GM13976 (cell line): ENCODE data around the gene AKIRIN2.
"Not testable (repeated sequence)": the region's sequence is repeated elsewhere in the genome, so short reads cannot be mapped to it uniquely, and the experiment has no call there.

Experiments used
- DNase-seq: peaks from one replicate; pipeline ENCODE4 v3.0.0; 2012; ENCODE audit warnings: low spot score
- in situ Hi-C: fragments of 300-500 bp; cut with MboI; formaldehyde crosslinking; loops from one replicate; pipeline ENCODE4 v1.12.0; 2022; ENCODE audit warnings: low sequenced_read_pairs, mixed read lengths, inconsistent platforms; ENCODE audit not compliant: unreplicated experiment
- TF ChIP-seq, protein P1 (sequence below): IDR thresholded peaks from 2 replicates; pipeline ENCODE4 v1.5.1; 2012; ENCODE audit warnings: borderline replicate concordance, mild to moderate bottlenecking; ENCODE audit not compliant: insufficient read depth; ENCODE audit errors: extremely low read depth, missing control alignments, control extremely low read depth

AKIRIN2 gene

DNA sequence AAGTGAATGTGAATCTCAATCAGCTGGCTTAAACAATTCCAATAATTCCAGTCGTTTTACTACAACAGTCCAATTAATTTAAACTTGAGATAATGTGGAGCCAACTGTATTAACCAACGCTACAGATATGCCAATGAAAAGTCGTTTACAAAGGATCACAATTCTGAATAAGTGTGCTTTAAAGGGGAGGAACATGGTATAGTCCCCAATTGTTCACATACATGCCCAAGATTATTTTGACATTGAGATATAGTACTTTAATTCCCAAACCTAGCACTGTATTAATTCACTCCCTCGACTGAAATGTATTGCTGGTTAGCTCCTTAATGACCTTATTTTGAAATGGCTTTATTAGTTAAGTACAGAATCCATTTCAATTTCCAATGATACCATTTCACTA lies 2.5 kb downstream of the AKIRIN2 start:
- in situ Hi-C loops = loop anchor here (10.0 kb wide), 1 partner anchor 465 kb away; the partner anchor contains the start of gene CNR1
- DNase-seq = no peak
- TF ChIP-seq, protein P1, sequence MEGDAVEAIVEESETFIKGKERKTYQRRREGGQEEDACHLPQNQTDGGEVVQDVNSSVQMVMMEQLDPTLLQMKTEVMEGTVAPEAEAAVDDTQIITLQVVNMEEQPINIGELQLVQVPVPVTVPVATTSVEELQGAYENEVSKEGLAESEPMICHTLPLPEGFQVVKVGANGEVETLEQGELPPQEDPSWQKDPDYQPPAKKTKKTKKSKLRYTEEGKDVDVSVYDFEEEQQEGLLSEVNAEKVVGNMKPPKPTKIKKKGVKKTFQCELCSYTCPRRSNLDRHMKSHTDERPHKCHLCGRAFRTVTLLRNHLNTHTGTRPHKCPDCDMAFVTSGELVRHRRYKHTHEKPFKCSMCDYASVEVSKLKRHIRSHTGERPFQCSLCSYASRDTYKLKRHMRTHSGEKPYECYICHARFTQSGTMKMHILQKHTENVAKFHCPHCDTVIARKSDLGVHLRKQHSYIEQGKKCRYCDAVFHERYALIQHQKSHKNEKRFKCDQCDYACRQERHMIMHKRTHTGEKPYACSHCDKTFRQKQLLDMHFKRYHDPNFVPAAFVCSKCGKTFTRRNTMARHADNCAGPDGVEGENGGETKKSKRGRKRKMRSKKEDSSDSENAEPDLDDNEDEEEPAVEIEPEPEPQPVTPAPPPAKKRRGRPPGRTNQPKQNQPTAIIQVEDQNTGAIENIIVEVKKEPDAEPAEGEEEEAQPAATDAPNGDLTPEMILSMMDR = no peak

DNA sequence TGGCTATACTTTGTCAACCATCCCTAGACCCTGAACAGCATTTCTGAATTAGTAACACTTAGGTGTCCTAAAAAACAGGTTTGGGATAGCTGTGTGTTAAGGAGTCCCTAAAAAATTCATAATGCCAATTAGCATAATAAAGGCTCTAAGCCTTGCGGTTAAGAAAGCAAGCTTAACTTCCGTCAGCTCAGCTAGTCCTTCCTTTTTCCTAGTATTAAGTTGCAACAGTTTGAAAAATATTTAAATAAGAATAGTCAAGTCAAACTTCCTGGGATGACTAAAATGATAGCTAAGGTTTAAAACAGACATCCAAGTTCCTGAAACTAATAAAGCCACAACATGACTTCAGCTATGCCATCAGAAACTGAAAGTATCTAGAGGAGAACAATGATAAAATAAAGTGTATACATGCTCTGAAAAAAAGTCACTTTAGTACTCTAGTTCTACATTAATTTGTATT lies 3.5 kb downstream of the AKIRIN2 start:
- no peak for DNase-seq
- in situ Hi-C loops = loop anchor here (10.0 kb wide), 1 partner anchor 466 kb away; the partner anchor contains the start of gene CNR1
- TF ChIP-seq, protein P1 = no peak

DNA sequence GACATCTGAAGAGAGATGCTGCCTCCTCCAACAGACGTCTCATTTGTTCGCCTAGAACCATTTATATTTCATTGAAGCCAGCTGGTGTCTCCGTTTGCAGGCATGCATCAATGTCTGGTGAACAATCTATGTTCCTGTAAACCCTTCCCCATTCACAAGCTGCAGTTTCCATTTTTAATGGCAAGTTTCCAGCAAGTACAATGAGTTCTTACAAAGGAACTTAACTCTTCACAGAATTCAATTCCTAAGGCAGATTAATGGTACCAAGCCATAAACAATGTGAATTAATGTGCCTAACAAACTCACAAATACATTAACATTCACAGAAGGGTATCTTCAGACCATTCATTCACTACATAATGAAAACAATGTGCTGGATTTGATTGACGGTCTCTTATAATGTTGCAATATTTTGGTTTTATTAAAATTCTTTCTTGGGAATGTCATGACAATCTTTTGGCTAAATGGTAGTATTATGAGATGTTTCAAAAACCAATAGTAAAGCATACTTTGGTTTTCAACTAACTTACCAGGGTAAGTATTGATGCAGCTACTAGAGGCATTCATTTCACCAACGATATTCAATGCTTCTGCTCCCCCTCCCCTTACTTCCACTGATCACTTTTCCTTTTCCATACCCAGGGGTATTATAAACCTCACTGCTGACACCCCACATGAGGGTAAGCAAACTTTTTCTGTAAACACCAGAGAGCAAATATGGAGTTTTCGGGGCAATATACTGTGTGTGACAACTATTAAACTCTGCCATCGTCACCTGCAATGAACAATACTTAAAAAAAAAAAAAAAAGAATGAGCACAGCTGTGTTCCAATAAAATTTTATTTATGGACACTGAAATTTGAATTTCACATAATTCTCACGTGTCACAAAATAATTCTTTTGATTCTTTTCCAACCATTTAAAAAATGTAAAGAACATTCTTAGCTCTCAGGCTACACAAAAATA lies 4.2 kb downstream of the AKIRIN2 start:
- in situ Hi-C loops = loop anchor here (10.0 kb wide), 1 partner anchor 467 kb away; the partner anchor contains the start of gene CNR1
- DNase-seq = no peak
- TF ChIP-seq, protein P1 = no peak

DNA sequence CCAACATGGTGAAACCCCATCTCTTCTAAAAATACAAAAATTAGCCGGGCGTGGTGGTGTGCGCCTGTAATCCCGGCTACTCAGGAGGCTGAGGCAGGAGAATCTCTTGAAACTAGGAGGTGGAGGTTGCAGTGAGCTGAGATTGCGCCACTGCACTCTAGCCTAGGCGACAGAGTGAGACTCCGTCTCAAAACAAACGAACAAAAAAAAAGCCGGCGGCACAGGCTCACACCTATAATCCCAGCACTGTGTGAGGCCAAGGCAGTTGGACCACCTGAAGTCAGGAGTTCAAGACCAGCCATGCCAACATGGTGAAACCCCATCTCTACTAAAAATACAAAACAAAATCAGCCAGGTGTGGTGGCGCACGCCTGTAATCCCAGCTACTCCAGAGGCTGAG lies 5.2 kb downstream of the AKIRIN2 start:
- in situ Hi-C loops = loop anchor here (10.0 kb wide), 1 partner anchor 468 kb away; the partner anchor contains the start of gene CNR1

DNA sequence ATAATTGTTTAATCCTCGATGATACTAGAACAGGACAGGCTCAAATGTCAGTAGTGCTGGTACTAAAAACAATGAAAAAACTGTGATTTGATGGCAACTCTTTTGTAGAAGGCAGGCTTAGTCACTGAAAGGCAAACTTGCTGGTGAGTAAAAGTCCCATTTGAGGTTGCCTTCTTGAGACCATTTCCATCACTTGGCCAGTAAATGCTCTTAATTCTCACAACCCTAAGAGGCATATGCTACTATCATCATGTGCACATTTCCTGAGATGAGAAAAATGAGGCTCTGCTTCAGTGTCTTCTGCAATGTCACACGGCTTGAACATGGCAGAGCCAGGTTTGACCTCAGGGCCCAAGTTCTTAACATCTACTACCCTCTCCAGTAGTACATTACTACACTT lies 9.9 kb downstream of the AKIRIN2 start:
- in situ Hi-C loops = loop anchor here (10.0 kb wide), 1 partner anchor 473 kb away; the partner anchor contains the start of gene CNR1
- DNase-seq = no peak
- TF ChIP-seq, protein P1 = no peak

More for the DNA sequence above, 5.2 kb downstream of the AKIRIN2 start:
- not testable (repeated sequence) for DNase-seq

DNA sequence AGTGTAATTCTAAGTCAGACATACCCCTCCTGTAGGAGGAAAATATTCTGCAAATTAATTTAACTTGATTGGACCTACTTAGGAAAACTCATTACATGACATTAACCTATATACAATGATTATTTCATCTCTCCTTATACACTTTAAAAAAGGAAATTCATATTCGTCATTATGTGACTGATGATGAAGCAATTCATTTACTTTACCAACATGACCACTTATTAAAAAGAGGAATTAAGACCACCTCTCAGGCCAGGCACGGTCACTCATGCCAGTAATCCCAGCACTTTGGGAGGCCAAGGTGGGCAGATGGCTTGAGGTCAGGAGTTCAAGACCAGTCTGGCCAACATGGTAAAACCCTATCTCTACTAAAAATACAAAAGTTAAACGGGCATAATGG lies 11.6 kb downstream of the AKIRIN2 start:
- TF ChIP-seq, protein P1 = no peak
- in situ Hi-C loops = loop anchor here (10.0 kb wide), 1 partner anchor 474 kb away; the partner anchor contains the start of gene CNR1
- no peak for DNase-seq

DNA sequence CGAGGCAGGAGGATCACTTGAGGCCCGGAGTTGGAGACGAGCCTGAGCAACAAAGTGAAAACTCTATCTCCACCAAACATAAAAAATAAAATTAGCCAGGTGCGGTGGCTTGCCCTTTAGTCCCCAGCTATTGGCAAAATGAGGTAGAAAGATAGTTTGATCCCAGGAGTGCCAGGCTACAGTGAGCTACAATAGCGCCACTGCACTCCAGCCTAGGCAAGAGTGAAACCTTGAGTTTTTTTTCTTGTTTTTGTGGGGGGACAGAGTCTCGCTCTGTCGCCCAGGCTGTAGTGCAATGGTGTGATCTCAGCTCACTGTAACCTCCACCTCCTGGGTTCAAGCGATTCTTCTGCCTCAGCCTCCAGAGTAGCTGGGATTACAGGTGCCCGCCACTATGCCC lies 14.1 kb downstream of the AKIRIN2 start:
- in situ Hi-C loops, DNase-seq: not testable (repeated sequence)

DNA sequence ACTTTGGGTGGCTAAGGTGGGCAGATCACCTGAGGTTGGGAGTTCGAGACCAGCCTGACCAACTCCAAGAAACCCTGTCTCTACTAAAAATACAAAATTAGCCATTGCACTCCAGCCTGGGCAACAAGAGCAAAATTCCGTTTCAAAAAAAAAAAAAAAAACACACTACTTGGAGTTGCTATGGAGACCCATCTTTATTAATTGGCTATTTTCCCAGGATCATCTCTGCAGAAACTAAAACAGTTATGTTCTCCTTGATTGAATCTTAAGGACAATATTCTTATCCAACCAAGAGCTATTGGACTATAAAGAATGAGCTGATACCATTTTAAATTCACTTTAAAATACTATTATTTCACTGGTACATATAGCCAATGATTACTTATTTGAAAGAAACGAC lies 14.7 kb downstream of the AKIRIN2 start:
- DNase-seq = no peak
- TF ChIP-seq, protein P1 = no peak
- in situ Hi-C loops = no loop called here

DNA sequence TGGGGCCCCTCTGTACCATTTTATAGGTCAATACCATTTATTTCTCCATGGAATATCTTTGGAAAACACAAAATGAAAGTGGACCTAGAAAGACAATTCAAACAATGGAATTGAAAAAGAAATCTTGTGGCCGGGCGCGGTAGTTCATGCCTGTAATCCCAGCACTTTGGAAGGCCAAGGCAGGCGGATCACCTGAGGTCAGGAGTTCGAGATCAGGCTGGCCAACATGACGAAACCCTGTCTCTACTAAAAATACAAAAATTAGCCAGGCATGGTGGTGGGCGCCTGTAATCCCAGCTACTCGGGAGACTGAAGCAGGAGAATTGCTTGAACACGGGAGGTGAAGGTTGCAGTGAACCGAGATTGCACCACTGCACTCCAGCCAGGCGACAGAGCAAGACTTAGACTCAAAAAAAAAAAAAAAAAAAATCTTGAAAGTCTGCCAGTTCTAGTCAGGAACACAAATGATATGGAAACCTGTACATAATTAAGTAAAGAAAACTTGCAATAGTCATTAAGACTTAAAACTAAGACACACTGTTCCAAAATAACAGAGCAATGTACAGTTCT lies 15.3 kb downstream of the AKIRIN2 start:
- DNase-seq, in situ Hi-C loops: not testable (repeated sequence)
